Measurements from ENCODE around the gene GNG12. TPM values are rescaled to one million over a fixed set of nuclear protein-coding genes. Genes with fewer than 3 reads are reported as not detected.

GNG12 gene
- total and polyA plus RNA-seq, 2 donors (not counting 3 experiments of a cell fraction or from before 2014, with no cell fraction given) = 107 to 152 TPM

- Histone ChIP-seq H3K27ac (ENCODE audit: insufficient read depth, low read depth, low read length) (no peak overlapping the region), H3K27me3 (ENCODE audit: control insufficient read depth in 2 of 2, insufficient read depth in 2 of 2, low read length in 2 of 2) (no peaks in the 10 kb centered on the region), H3K9ac (replicated peaks; ENCODE audit: extremely low read depth, insufficient read depth, low read length) (no peak overlapping the region), H3K36me3 (ENCODE audit: control insufficient read depth in 2 of 2, extremely low read depth in 1 of 2, insufficient read depth in 2 of 2, low read length in 2 of 2) (no peaks in the 10 kb centered on the region), H3K4me3 (replicated peaks in 1 of 3; ENCODE audit: insufficient read depth in 1 of 3, low read depth in 1 of 3, low read length in 3 of 3) (no peak overlapping the region), H3K9me1 (replicated peaks; ENCODE audit: control insufficient read depth, extremely low read depth, insufficient read depth, low read length) (no peaks in the 10 kb centered on the region), H3K79me2 (ENCODE audit: control insufficient read depth, insufficient read depth, low read length) (peaks cover 13% of the 10 kb centered on the region), H3K4me1 (ENCODE audit: control insufficient read depth, extremely low read depth, insufficient read depth, low read length) (peaks cover 43% of the 10 kb centered on the region), H3K4me2 (ENCODE audit: insufficient read depth, low read length) (no peak overlapping the region), H3K9me3 (replicated peaks; ENCODE audit: control insufficient read depth, insufficient read depth, low read length) (no peaks in the 10 kb centered on the region), H2AFZ (ENCODE audit: low read depth, low read length) (no peak overlapping the region), H4K20me1 (replicated peaks; ENCODE audit: control insufficient read depth, extremely low read depth, insufficient read depth, low read length) (no peaks in the 10 kb centered on the region)
- FAIRE-seq = no peak
- intact Hi-C loops (cut with micrococcal nuclease) (no loop called here), dilution Hi-C loops (cut with MboI; ENCODE audit: extremely low pct_ligation_motif_present, low sequenced_read_pairs) (no loop called here)
- no peak for DNase-seq (ENCODE audit: low read depth, low spot score)
- ChIA-PET CTCF (interaction anchor here (0.8 to 2.2 kb wide), 4 partner anchors 65 to 300 kb away, joined by 3 to 7 read pairs (median 3); no protein-coding TSS in a partner anchor), POLR2A (no interaction called here)
- no TSS peak for BruUV-seq (replicated peaks)
- TF ChIP-seq JUN (IDR thresholded peaks at IDR 0.05; ENCODE audit: borderline replicate concordance, insufficient read depth, insufficient read length, low read depth) (no peak), MYC (IDR thresholded peaks at IDR 0.05; ENCODE audit: low read depth, low read length) (no peak), MAX (IDR thresholded peaks at IDR 0.05; ENCODE audit: insufficient read depth, insufficient read length) (no peak), EZH2 (IDR thresholded peaks at IDR 0.05; ENCODE audit: borderline replicate concordance, low read depth, low read length, severe bottlenecking) (no peak), GATA2 (IDR thresholded peaks at IDR 0.05; ENCODE audit: insufficient read depth, insufficient read length, low read depth, low read length) (no peak)
Measured at GRCh38 chr1:67835663-67836452, 2.6 kb upstream of the GNG12 start.
